CD4-positive, alpha-beta T cell treated with Interleukin-4 for 4 hours (primary cell): ENCODE measurements around the gene SMIM35.
"Not testable (repeated sequence)": the region's sequence is repeated elsewhere in the genome, so short reads cannot be mapped to it uniquely, and the experiment has no call there.

ENCODE experiments used
- DNase-seq: peaks from one replicate; pipeline ENCODE4 v3.0.0-alpha.2; 2020

SMIM35 gene

DNA sequence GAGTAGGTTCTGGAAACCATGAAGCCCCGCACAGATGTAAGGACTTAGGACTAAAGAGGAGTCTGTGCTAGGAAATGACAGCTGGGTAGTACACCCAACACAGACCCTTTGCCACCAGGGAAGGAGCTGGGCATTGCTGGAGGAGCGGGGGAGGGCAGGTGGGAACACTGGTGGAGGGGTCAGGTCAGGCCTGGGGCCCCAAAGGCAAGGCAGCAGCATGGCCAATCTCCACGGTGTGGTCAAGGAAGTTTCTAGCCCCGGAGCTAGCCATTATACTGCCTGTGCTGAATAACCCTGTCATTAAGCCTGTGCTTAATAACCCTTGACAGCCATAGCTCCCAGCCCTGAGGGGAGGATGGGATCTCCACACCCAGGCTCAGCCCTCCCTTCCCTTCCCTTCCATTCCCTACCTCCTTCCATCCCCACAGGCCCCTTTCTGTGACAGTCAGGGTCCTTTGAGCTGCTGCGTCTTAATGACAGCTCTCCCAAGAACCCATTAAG, 7.8 kb downstream of the SMIM35 start:
- no peak for DNase-seq

GRCh38 chr11:118076754-118077281, 9.9 kb downstream of the SMIM35 start, which contains the start of gene TMPRSS4:
Gene TMPRSS4, plus strand, starts transcription at chr11:118077078. Its CDS starts 225 bp downstream, at chr11:118077303.
- no peak for DNase-seq

- no peak for DNase-seq
These were observed 12.0 kb downstream of the SMIM35 start for GRCh38 chr11:118074785-118075184.

- no peak for DNase-seq
These were observed 12.6 kb downstream of the SMIM35 start for GRCh38 chr11:118074091-118074685.

DNA sequence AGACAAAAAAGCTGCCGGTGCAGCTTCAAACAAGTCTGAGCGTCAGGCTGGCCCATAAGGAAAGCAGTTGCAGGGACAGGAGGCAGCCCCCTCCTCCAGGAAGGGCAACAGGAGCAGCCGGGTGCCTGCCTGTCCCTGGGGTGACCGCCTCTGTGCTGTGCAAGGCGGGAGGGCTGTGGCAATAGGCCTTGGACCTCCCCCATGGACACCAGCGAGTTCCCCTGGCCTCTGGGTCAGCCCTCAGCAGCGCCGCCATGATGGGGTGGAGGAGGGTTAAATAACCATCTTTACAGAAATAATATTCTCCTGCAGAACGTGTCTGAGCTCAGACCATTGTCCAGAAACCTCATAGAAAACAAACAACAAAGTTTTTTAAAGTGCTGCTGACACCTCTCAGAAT, 13.2 kb downstream of the SMIM35 start:
- DNase-seq: no peak

DNA sequence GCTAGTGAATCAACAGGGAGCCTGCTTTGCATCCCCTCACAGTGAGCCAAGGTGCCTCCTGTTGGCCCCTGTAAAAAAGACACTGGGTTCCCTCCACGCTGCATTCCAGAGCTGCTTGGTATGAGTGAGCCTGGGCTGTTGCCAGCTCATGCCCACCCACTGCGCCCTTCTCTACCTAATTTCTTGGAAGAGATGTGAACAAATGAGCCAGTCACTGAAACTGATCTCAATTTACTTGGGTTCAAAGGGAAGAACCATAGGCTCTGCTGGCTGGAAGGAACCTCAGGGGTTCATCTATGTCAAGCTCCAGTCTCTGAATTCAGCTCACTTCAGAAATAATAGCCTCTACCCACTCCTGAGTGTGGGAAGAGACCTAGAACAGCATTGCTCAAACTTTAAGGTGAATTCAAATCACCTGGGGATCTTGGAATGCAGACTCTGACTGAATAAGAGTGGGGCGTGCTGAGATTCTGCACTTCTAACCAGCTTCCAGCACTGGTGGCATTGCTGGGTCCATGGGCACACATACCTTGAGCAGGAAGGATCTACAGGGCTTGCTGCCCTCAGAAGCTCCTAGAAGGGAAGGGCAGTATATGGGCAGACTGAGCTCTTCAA, 15.2 kb downstream of the SMIM35 start:
- DNase-seq: no peak

DNA sequence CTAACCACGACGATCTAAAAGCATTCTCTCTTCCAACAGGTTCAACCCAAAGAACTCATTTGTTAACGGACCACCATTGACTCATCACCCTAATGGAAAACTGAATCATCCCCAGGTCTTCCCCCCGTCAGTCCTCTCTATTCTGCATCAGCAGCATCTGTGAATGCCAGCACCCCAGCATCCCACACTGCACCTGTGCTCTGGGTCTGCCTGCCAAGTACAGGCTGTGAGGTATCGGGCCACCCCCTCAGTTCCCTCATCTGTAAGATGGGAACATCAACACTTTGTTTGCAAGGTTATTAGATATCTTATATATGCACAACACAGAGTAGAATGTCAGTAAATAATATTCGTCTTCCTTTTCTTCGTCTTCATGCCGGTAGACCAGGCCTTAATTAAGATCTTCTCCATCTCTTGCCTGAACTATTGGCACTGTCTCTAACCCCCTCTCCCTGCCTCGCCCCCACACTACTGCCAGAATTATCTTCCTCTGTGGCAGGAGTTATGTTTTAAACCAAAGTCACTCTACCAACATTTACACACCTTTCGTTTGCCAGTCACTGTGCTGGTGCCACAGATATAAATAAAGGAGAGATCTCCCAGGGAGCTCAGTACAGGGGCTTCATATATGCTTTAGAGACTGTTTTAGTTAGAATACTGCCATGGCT, 17.7 kb downstream of the SMIM35 start:
- DNase-seq: no peak

DNA sequence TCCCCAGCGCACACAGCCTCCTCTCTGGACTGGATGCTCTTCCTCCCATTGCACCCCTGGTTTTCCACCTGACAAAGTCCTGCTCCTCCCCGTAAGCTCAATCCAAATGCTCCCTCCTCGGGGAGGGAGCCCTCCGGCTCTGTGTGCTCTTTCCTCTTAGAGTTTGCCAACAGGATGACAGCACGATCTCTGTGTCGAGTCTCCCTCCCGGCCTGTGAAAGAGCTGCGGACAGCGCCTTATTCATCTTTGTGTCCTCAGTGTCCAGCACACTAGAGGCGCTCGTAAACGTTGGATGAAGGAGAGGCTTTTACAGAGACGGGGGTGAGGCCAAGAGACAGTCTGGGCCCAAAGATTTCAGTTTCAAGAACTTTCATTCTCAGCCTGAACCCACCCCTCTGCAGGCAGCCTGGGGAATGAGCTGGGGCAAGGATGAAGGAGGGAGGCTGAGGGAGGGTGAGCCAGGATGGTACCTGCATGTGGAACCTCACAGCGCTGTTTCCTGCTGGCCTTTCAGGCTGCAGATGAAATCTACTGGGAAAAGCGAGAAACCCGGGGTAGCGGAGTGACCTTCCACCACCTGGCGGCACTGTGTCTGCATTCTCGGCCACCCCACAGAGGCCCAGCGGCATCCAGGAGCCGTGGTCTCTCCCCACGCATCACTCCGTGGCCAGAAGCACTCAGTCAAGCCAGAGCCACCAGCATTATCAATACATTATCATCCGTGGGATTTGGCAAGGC, 18.4 kb downstream of the SMIM35 start:
- no peak for DNase-seq

DNA sequence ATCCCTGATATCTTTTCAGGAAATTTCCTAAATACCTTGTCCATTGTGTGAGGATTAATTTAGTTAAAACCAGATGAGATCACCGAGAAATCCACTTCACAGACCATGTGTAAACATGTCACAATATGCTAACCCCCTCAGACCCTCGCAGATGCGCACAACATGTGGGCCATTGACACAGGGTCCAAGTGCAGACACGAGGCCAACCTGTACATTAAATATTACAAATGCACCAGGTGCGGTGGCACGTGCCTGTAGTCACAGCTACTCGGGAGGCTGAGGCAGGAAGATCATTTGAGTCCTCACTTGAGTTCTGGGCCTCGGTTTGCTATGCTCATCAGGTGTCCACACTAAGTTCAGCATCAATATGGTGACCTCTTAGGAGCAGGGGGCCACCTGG, 19.8 kb downstream of the SMIM35 start:
- DNase-seq: no peak

GRCh38 chr11:118065384-118065783, 21.4 kb downstream of the SMIM35 start:
- no peak for DNase-seq

GRCh38 chr11:118064956-118065355, 21.8 kb downstream of the SMIM35 start:
- DNase-seq: no peak

GRCh38 chr11:118062631-118063030, 24.1 kb downstream of the SMIM35 start:
- not testable (repeated sequence) for DNase-seq

DNA sequence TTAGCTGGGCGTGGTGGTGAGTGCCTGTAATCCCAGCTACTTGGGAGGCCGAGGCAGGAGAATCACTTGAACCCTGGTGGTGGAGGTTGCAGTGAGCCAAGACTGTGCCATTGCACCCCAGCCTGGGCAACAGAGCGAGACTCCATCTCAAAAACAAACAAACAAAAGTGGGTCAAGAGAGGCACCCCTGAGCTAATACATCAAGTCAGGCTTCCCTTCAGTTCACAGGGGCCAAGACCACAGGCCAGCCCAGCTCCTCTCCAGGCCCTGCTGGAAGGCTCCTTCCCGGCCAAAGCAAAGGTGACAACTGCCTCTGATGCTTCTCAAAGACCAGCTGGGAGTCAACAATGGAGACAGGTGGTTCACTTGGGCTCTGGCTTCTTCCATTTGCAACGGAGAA, 24.6 kb downstream of the SMIM35 start:
- not testable (repeated sequence) for DNase-seq

DNA sequence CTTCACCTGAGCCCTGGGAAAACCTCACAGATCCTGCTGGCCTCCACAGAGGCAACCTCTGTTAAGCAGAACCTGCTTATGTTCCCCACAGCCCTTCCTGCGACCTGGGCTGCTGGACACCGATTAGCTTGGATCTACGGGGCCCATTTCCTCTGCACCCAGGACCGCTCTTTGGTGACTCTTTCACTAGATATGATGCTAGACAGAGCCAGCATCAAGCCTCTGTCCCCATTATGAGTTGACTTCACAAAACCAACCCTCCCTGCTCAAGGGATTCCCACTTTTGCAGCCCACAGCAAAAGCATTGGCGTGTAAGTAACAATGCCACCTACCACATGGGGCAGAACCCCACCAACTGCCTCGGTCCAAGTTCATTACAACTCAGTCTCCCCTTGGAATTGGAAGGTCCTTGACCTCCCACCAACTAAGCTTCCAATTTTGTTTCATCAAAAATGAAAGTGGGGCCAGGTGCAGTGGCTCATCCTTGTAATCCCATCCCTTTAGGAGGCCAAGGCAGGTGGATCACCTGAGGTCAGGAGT, 25.1 kb downstream of the SMIM35 start:
- DNase-seq: no peak

DNA sequence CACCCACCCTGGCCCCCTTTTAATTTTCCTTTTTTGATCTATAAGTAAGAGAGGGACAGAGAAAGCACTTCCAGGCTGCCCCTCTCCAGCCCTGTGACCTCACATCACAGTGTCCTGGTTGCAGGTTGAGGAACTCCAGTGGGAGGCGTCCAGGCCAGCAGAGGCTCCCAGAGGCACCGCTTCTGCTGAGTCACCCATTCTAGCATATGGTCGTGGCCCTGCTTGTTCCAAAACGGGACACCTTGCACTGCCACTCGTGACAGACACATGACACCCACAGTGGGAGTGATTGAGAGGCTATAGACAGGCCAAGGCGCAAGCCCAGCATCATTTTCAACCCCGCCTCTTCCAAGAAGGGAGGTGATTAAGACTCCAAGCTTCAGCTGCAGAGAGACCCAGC, 25.9 kb downstream of the SMIM35 start:
- DNase-seq: no peak

GRCh38 chr11:118060081-118060661, 26.6 kb downstream of the SMIM35 start:
- DNase-seq: no peak

- DNase-seq: no peak
These were observed 27.4 kb downstream of the SMIM35 start for GRCh38 chr11:118059246-118059940.

GRCh38 chr11:118058311-118059245, 28.2 kb downstream of the SMIM35 start:
- no peak for DNase-seq

DNA sequence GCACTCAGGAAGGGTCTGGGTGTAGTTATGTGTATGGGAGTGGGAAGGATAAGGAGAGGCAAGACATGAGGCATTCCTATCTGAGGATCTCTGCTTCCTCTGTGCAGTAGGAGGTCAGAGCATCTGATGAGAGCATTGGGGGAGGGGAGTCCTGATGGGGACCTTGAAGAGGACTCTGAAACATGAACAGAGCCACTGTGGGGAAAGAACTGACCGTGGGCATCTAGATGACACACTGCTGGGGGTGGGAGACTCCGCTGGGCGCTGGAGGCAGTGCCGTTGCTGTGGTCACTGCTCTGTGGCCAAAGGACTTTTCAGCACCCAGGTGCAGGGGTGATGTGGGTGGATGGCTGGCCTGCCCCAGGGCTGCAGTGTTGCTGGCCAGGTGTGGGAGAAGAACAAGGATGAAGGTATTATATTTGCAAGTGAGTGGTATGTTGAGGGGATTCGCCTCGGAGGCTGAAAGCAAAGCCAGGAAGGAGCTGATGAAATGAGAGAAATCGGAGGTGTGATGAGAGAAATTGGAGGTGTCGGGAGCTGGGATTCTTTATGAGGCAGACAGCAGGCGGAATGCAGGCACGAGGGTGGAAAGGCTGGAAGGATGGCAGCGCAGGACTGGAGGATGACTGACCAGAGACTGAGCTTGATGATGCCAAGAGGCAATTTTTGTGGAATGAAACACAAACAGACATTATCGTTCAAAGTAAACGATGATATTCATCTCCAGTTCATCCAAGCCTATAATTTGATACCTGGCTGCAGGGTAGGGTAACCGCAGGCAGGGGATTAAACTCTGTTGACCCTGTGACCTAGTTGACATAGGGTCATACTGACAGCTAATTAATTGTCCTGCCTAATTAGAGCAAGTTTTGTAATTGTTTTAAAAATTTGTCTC, 29.3 kb downstream of the SMIM35 start:
- DNase-seq: no peak

DNA sequence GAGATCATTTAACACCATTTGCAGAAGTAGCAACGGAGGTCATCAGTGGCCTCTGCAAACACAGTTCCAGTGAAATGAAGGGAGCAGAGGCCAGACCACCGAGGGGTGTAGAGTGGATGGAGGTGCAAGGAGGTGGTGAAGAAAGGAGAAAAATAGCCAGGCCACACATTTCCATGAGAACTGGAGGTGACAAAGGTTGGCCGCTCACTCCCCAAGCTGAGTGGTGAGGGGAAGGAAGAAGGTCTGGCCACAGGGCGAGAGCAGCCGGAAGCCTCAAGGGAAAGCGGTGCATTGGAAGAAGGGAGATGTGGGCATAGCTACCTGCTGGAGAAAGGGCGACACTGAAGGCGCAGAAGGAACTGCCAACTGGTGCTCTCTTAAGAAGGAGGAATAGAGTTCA, 30.0 kb downstream of the SMIM35 start:
- no peak for DNase-seq
